ENCODE measurements around the gene KIAA1755. TPM values are rescaled to one million over a fixed set of nuclear protein-coding genes. Genes with fewer than 3 reads are reported as not detected.

The KIAA1755 gene
- total RNA-seq, 1 donor from 2014 or later: not detected

- H3K9me3 Mint-ChIP-seq: no peaks in the 10 kb centered on the region
- H3K4me1 Mint-ChIP-seq: peaks cover 6% of the 10 kb centered on the region
- H3K4me3 Mint-ChIP-seq: no peak overlapping the region
- DNase-seq: no peak
- no peaks in the 10 kb centered on the region for H3K36me3 Mint-ChIP-seq (ENCODE audit: low read depth)
- intact Hi-C loops (cut with micrococcal nuclease): no loop called here
- H3K27ac Mint-ChIP-seq: no peak overlapping the region
- peaks cover 11% of the 10 kb centered on the region for H3K27me3 Mint-ChIP-seq
Measured at GRCh38 chr20:38162878-38163875, 97.4 kb downstream of the KIAA1755 start.

GRCh38 chr20:38162149-38162548 is 98.4 kb downstream of the KIAA1755 start:
- peaks cover 11% of the 10 kb centered on the region for H3K27me3 Mint-ChIP-seq

GRCh38 chr20:38161412-38161774 is 99.1 kb downstream of the KIAA1755 start:
- Mint-ChIP-seq H3K4me3 (no peak overlapping the region), H3K27me3 (peaks cover 11% of the 10 kb centered on the region), H3K4me1 (peaks cover 4% of the 10 kb centered on the region), H3K27ac (no peak overlapping the region), H3K36me3 (ENCODE audit: low read depth) (no peaks in the 10 kb centered on the region), H3K9me3 (no peaks in the 10 kb centered on the region)
- DNase-seq: no peak
- intact Hi-C loops (cut with micrococcal nuclease): no loop called here

More at GRCh38 chr20:38162149-38162548, 98.4 kb downstream of the KIAA1755 start:
- H3K36me3 Mint-ChIP-seq (ENCODE audit: low read depth): no peaks in the 10 kb centered on the region
- no peak overlapping the region for H3K4me3 Mint-ChIP-seq
- no peaks in the 10 kb centered on the region for H3K9me3 Mint-ChIP-seq
- intact Hi-C loops (cut with micrococcal nuclease): no loop called here
- H3K4me1 Mint-ChIP-seq: peaks cover 4% of the 10 kb centered on the region
- DNase-seq: no peak
- no peak overlapping the region for H3K27ac Mint-ChIP-seq

Other genes starting within 250 kb of the KIAA1755 start
- gene TTI1, start 227.3 kb downstream of the KIAA1755 start, total RNA-seq: 43.3 and 48.8 TPM in 2 replicates
- 49.8 and 51.2 TPM in 2 replicates for gene RPRD1B, start 227.0 kb downstream of the KIAA1755 start, total RNA-seq
- gene TGM2, start 95.5 kb downstream of the KIAA1755 start, total RNA-seq: 0.05 TPM in 1 of 2 replicates, not detected in the other
- not detected in 2 replicates for gene BPI, start 43.4 kb upstream of the KIAA1755 start, total RNA-seq
- not detected in 2 replicates for gene LBP, start 85.7 kb upstream of the KIAA1755 start, total RNA-seq
- 99.8 and 111 TPM in 2 replicates for gene SNHG17, start 174.6 kb upstream of the KIAA1755 start, total RNA-seq
- 28.3 and 29.8 TPM in 2 replicates for gene RALGAPB, start 212.1 kb upstream of the KIAA1755 start, total RNA-seq

Measured in activated CD4-positive, alpha-beta T cell treated with anti-CD3 and anti-CD28 coated beads, Interleukin-2, amount 10 ng/mL, durations not matched to agents 24 days and 14 days (primary cell).